GM19035 (cell line): Measurements from ENCODE around the gene CHRNA1.
"Not testable (repeated sequence)": the region's sequence is repeated elsewhere in the genome, so short reads cannot be mapped to it uniquely, and the experiment has no call there.

Experiments
- ATAC-seq: cut with Tn5 transposase; IDR thresholded peaks from one replicate; pipeline ENCODE4 v1.9.1; 2021; ENCODE audit not compliant: unreplicated experiment

Gene CHRNA1

GRCh38 chr2:174717916-174718315, 46.4 kb downstream of the CHRNA1 start:
- no peak for ATAC-seq

GRCh38 chr2:174717273-174717672, 47.0 kb downstream of the CHRNA1 start:
- ATAC-seq, result no peak

GRCh38 chr2:174716785-174717184, 47.5 kb downstream of the CHRNA1 start:
- no peak for ATAC-seq

GRCh38 chr2:174713686-174714085, 50.6 kb downstream of the CHRNA1 start:
- no peak for ATAC-seq

- ATAC-seq, result no peak
Measured at GRCh38 chr2:174711206-174711605, 53.1 kb downstream of the CHRNA1 start.

- ATAC-seq, result not testable (repeated sequence)
Measured at GRCh38 chr2:174709416-174710004, 54.8 kb downstream of the CHRNA1 start.

GRCh38 chr2:174708713-174709112, 55.6 kb downstream of the CHRNA1 start:
- no peak for ATAC-seq

- ATAC-seq, result no peak
Measured at GRCh38 chr2:174705321-174705720, 59.0 kb downstream of the CHRNA1 start.

- ATAC-seq, result no peak
Measured at GRCh38 chr2:174704642-174705041, 59.6 kb downstream of the CHRNA1 start.

- ATAC-seq, result no peak
Measured at GRCh38 chr2:174704061-174704460, 60.2 kb downstream of the CHRNA1 start.

- ATAC-seq, result no peak
Measured at GRCh38 chr2:174703430-174703829, 60.8 kb downstream of the CHRNA1 start.

- ATAC-seq, result no peak
Measured at GRCh38 chr2:174702541-174702940, 61.7 kb downstream of the CHRNA1 start.

GRCh38 chr2:174699993-174700766, 64.1 kb downstream of the CHRNA1 start:
- ATAC-seq, result no peak
